OCI-LY3 (cell line): ENCODE data around the gene COLQ.

Experiments used
- CTCF ChIP-seq: fragments of 200-600, 300-600 bp; sonication (generic); IDR thresholded peaks from 2 replicates; pipeline ENCODE4 v1.5.1; 2014; ENCODE audit warnings: antibody characterized with exemption, low read length, low read depth
- EZH2phosphoT487 ChIP-seq: fragments of 200-600 bp; shearing (Covaris generic); IDR thresholded peaks from 2 replicates; pipeline ENCODE4 v1.6.1; 2018; ENCODE audit warnings: antibody characterized with exemption, mixed run types, low read depth

- TF ChIP-seq CTCF = no peak
- no peak for TF ChIP-seq EZH2phosphoT487
These were observed 2.3 kb upstream of the COLQ start for GRCh38 chr3:15523660-15524417.
